ENCODE data around the gene EHD4.

The EHD4 gene

DNA sequence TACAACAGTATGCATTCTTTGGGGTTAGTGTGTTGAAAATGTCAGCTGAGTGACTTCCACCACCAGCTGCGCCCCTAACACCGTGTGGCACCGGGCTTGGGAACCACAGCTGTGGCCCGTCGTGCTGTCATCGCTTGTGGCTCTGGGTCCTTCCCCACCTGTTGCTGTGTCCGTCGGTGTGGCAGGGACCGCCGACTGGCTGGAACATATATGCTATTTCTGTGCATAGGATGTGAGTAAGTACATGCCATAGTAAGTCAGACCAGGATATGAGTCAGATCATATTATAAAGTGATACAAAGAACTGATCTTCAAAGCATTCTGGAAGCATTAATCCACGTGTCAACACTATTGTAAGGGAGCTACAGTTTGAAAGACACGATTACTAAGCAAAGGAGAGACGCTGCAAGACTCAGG lies 31.9 kb downstream of the EHD4 start:
- TF ChIP-seq, protein P1, sequence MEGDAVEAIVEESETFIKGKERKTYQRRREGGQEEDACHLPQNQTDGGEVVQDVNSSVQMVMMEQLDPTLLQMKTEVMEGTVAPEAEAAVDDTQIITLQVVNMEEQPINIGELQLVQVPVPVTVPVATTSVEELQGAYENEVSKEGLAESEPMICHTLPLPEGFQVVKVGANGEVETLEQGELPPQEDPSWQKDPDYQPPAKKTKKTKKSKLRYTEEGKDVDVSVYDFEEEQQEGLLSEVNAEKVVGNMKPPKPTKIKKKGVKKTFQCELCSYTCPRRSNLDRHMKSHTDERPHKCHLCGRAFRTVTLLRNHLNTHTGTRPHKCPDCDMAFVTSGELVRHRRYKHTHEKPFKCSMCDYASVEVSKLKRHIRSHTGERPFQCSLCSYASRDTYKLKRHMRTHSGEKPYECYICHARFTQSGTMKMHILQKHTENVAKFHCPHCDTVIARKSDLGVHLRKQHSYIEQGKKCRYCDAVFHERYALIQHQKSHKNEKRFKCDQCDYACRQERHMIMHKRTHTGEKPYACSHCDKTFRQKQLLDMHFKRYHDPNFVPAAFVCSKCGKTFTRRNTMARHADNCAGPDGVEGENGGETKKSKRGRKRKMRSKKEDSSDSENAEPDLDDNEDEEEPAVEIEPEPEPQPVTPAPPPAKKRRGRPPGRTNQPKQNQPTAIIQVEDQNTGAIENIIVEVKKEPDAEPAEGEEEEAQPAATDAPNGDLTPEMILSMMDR (IDR thresholded peaks at IDR 0.05; ENCODE audit: low read depth, low read length) = no peak
- DNase-seq (ENCODE audit: extremely low read depth, low read depth) = no peak

DNA sequence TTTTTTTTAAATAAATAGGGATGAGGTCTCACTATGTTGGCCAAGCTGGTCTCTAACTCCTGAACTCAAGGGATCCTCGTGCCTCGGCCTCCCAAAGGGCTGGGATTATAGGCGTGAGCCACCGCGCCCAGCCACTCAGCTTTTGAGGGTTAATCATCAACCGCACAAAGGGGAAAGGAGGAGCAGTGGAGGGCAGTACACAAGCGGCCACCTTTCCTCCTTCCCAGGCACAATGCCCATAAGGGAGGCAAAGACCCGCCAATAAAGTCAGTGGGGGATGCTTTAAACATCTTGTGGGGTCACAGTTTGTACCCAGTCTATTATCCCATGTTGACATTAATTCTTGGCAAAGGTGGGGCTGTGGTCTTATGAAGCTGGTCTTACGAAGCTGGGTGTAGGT lies 32.4 kb downstream of the EHD4 start:
- DNase-seq (ENCODE audit: extremely low read depth, low read depth) = no peak
- TF ChIP-seq, protein P1 (IDR thresholded peaks at IDR 0.05; ENCODE audit: low read depth, low read length) = no peak

DNA sequence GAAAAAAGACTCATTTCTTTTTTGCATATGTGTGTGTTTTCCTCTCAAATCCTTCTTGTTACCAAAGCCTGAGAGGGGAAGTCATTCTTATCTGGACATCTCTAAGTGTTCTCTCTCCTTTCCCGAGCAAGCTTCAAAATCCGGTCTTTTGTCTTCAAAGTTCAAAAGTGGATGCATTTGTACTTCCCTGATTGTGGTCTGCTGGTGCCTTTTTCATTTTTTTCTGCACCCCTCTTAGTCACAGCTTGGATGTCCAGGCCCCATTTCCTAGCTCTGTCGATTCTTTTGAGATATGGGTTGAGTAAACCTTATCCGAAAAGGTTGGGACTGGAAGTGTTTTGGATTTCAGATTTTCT lies 34.8 kb downstream of the EHD4 start:
- DNase-seq (ENCODE audit: extremely low read depth, low read depth) = no peak
- TF ChIP-seq, protein P1 (IDR thresholded peaks at IDR 0.05; ENCODE audit: low read depth, low read length) = no peak

DNA sequence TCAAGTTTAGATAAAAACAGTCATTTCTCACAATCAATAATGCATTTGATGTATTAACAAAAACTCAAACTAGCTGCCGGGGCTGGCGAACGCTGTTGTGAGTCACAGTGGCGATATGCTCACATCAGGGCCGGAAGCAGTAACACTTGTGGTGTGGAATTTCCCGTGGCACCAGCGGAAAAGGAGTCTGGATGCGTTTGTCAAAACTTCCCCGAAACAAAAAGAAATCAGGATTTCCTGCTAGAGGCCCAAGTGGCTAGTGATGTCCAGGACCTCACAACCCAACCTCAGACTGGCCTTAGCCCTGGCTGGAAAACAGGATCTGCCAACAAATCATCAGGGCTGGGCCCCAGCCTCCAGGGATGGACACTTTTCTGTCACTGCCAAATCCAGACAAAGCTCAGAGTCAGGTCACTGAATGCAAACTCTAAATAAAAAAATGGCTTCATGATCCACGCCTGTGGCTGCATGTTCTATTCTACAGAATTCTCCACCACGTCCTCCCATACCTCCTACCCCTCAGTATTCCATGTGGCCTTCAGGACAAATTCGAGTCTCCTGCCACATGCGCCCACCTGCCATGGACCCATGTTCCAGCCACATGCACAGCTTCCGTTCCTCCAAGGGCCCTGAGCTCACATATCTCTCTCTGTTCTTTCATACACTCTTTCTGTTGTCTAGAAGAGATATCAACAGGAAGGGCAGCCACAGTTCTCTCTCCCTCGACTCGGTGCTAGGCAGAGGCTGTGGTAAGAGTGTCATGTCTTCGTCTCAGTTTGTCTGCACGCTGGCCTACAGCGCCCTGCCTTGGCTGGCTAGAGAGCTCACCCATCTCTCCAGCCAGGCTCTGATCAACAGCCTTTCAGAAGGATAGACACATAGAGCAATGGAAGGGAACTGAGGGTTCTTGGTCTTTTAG lies 35.4 kb downstream of the EHD4 start:
- DNase-seq (ENCODE audit: extremely low read depth, low read depth) = no peak
- TF ChIP-seq, protein P1 (IDR thresholded peaks at IDR 0.05; ENCODE audit: low read depth, low read length) = no peak

DNA sequence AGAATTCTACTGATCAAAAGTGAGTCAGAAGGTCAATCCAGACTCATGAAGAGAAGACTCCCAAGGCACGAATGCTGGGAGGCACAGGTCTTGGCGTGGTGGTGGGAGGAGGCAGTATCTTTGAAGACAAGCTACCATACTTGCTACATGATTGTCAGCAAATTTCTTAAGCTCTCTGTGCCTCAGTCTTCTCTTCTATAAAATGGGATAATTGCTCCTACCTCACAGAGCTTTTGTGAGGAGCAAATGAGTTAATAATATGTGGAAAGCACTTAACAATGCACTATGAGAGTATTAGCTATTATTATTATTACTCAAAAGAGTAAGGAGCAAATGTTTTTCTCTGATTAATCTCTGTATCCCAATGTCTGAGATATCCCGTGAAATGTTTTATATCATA lies 36.2 kb downstream of the EHD4 start:
- DNase-seq (ENCODE audit: extremely low read depth, low read depth) = no peak
- TF ChIP-seq, protein P1 (IDR thresholded peaks at IDR 0.05; ENCODE audit: low read depth, low read length) = no peak

DNA sequence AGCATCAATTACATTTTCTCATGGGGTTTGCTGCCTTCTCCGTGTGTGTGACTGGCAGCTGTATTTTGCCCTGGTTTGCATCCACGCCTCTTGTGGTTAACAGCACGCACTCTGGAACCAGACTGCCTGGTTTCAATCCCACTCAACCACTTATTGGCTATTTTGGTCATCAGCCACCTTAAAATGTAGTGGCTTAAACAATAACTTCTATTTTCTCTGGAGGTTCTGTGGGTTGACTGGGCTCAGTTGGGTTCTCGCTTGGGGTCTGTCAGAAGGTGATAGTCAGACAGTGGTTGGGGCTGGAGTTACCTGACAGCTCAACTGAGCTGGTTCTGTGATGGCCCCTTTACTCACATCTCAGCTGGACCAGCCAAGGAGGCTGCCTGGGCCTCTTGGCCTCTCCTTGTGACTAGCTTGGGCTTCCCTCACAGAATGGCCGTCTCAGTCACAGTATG lies 36.8 kb downstream of the EHD4 start:
- TF ChIP-seq, protein P1 (IDR thresholded peaks at IDR 0.05; ENCODE audit: low read depth, low read length) = no peak
- no peak for DNase-seq (ENCODE audit: extremely low read depth, low read depth)

DNA sequence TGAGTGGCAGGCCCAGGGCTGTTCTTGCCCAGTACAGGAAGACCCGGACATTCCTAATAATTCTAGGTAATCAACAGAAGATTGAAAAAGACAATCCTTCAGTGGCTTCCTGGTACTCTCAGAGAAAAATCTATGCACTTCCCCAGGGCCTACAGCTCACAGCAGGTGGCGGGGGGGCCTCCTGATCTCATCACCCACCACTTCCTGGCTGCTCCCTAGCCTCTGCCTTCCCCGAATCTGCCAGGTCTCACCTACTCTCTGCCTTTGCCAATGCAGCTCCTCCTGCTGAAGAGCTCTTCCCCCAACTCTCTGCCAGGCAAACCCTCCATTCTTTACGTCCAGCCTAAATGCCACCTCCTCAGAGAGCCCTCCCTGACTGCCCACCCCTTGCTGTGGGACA lies 37.5 kb downstream of the EHD4 start:
- TF ChIP-seq, protein P1 (IDR thresholded peaks at IDR 0.05; ENCODE audit: low read depth, low read length) = no peak

More for the DNA sequence above, 37.5 kb downstream of the EHD4 start:
- DNase-seq (ENCODE audit: extremely low read depth, low read depth) = no peak

Data from AG09319 (cell line).